K562 (cell line): Measurements from ENCODE around the gene NVL. TPM values are rescaled to one million over a fixed set of nuclear protein-coding genes. Genes with fewer than 3 reads are reported as not detected.

Experiments used
- CXXC5 ChIP-seq: fragments of 250-450 bp; sonication (Bioruptor Pico); IDR thresholded peaks from 2 replicates; pipeline ENCODE4 v1.8.0; 2022; ENCODE audit warnings: inconsistent platforms, mild to moderate bottlenecking, moderate library complexity
- FOXK2 ChIP-seq, 2 experiments: fragments of 450-650 bp; IDR thresholded peaks in 1 of 2; conservative IDR thresholded peaks in 1 of 2; 2 replicates each; pipeline ENCODE4 v1.6.1; 2016; ENCODE audit warnings: low read depth in 2 of 2, mild to moderate bottlenecking in 1 of 2
- GATAD2A ChIP-seq: fragments of 450-650 bp; IDR thresholded peaks from 2 replicates; pipeline ENCODE4 v1.6.1; 2017
- HDAC2 ChIP-seq: fragments of 450-650 bp; IDR thresholded peaks from 2 replicates; pipeline ENCODE4 v1.6.1; 2016; ENCODE audit warnings: mild to moderate bottlenecking
- REST ChIP-seq, 2 experiments: fragments of 450-650 bp; formaldehyde crosslinking in 1 of 2; IDR thresholded peaks; 2 replicates each; pipeline versions ENCODE4 v1.4.0 to v1.6.1; 2014 to 2020; ENCODE audit warnings: mild to moderate bottlenecking in 2 of 2, borderline replicate concordance in 1 of 2, low read depth in 1 of 2
- SMARCC2 ChIP-seq: fragments of 450-650 bp; IDR thresholded peaks from 2 replicates; pipeline ENCODE4 v1.6.1; 2017; ENCODE audit warnings: antibody characterized with exemption, moderate library complexity, mild to moderate bottlenecking, low read depth
- SREBF1 ChIP-seq: fragments of 150-350 bp; IDR thresholded peaks from 2 replicates; pipeline ENCODE4 v1.6.1; 2014; ENCODE audit warnings: antibody characterized with exemption, low read depth, low read length, borderline replicate concordance
- SRF ChIP-seq, 2 experiments: fragments of 250-450, 450-650 bp in 1 of 2; sonication (Bioruptor Pico) in 1 of 2; sonication (generic) in 1 of 2; formaldehyde crosslinking; IDR thresholded peaks; 2 replicates each; pipeline versions ENCODE4 v1.5.0 to v1.5.1; 2020 to 2022; ENCODE audit warnings: mild to moderate bottlenecking in 1 of 2, missing genetic modification reagents in 1 of 2
- TAF1 ChIP-seq: IDR thresholded peaks from 2 replicates; pipeline ENCODE4 v1.6.1; 2011; ENCODE audit warnings: mild to moderate bottlenecking, low read length, moderate library complexity; ENCODE audit not compliant: insufficient read depth, control insufficient read depth, severe bottlenecking; ENCODE audit errors: extremely low read depth
- ZBTB17 ChIP-seq: fragments of 450-650 bp; formaldehyde crosslinking; IDR thresholded peaks from 2 replicates; pipeline ENCODE4 v1.4.0; 2020; ENCODE audit warnings: mild to moderate bottlenecking
- ZNF282 ChIP-seq: sonication (generic); formaldehyde crosslinking; IDR thresholded peaks from 2 replicates; pipeline ENCODE4 v1.8.1; 2023; ENCODE audit warnings: missing genetic modification reagents
- ZNF507 ChIP-seq: conservative IDR thresholded peaks from 2 replicates; pipeline ENCODE4 v1.6.1; 2017; ENCODE audit warnings: missing genetic modification characterization, missing compliant biosample characterization
- ZNF518B ChIP-seq: fragments of 250-450 bp; sonication (Bioruptor Pico); IDR thresholded peaks from 2 replicates; pipeline ENCODE4 v1.5.0; 2021; ENCODE audit warnings: mild to moderate bottlenecking, moderate library complexity
- ZNF644 ChIP-seq: fragments of 200-800 bp; sonication (Bioruptor generic); IDR thresholded peaks from 2 replicates; pipeline ENCODE4 v1.6.1; 2016; ENCODE audit warnings: low read depth, missing genetic modification characterization, missing compliant biosample characterization
- polyA plus RNA-seq, 8 experiments: library from polyadenylated mRNA; depleted of rRNA in 4 of 8; stranded (reverse) in 5 of 8; unstranded in 3 of 8; fragments of >200 nt; fragmentation: Nextera tagmentation in 2 of 8; fragmentation: Illumina TruSeq in 1 of 8; extraction: Ambion mirVana in 2 of 8; extraction: Trizol in 1 of 8; gene quantifications; 2 replicates each; pipeline versions ENCODE4 v1.2.1 to v1.2.3, GENCODE V29; 2011 to 2014; ENCODE audit warnings: inconsistent platforms in 1 of 8, missing spikeins in 1 of 8
- total RNA-seq, 7 experiments: library from RNA; depleted of rRNA in 6 of 7; stranded (reverse); fragments of >200 nt in 6 of 7; fragmentation: Illumina TruSeq in 2 of 7; extraction: Trizol in 2 of 7; gene quantifications; 2 replicates each; pipeline versions ENCODE4 v1.2.1 to v1.2.3, GENCODE V29; 2011 to 2021; ENCODE audit warnings: low replicate concordance in 1 of 7

Gene NVL
- total and polyA plus RNA-seq, 9 of the 15 experiments (the other 6 are each of a cell fraction or from before 2014, with no cell fraction given), result 32.5 to 86.6 (median 62.9) TPM

GRCh38 chr1:224356685-224357625 is 27.0 kb upstream of the NVL start, which contains the start of gene CNIH4 (continued):
- TF ChIP-seq ZNF644 (tag), result peak; percentile 70
- peak; percentile 88; the same call in 1 of the 2 replicates for TF ChIP-seq ZNF282
- TF ChIP-seq TAF1, result peak; percentile 57
- 0 out of 2 replicates have a peak, but pooled peaks have one; percentile 43 for TF ChIP-seq SREBF1
- no peak for TF ChIP-seq ZNF518B
- 0 out of 2 replicates have a peak, but pooled peaks have one; percentile 56 for TF ChIP-seq GATAD2A
- no peak; the same call in 1 of the 2 replicates for TF ChIP-seq REST (IDR thresholded peaks at IDR 0.05; ENCODE audit: borderline replicate concordance)
- peak; percentile 78; the same call in 1 of the 2 replicates for TF ChIP-seq REST (CRISPR knock-in tag; IDR thresholded peaks at IDR 0.05; ENCODE audit: low read depth)
- TF ChIP-seq FOXK2 (conservative IDR thresholded peaks at IDR 0.05 in 1 of 2, IDR thresholded peaks at IDR 0.05 in 1 of 2; ENCODE audit: low read depth in 2 of 2), result peak in 1 of 2 experiments; percentile 24; a peak in 1 of 4 replicates
- TF ChIP-seq ZNF507 (tag), result no peak
- TF ChIP-seq HDAC2, result peak; percentile 35; the same call in 1 of the 2 replicates
- 0 out of 2 replicates have a peak, but pooled peaks have one; percentile 51 for TF ChIP-seq SMARCC2
- TF ChIP-seq SRF (CRISPR knock-in tag; IDR thresholded peaks at IDR 0.05), result peak in 1 of 2 experiments; percentile 64; a peak in 2 of 4 replicates
- peak; percentile 83 for TF ChIP-seq CXXC5 (CRISPR knock-in tag)
- no peak for TF ChIP-seq ZBTB17
